ENCODE measurements around the gene ST6GAL1. TPM values are rescaled to one million over a fixed set of nuclear protein-coding genes. Genes with fewer than 3 reads are reported as not detected.

The ST6GAL1 gene
- total and polyA plus RNA-seq, 10 of the 15 experiments (the other 5 are each of a cell fraction or from before 2014, with no cell fraction given) = 74.2 to 248 (median 149) TPM

DNA sequence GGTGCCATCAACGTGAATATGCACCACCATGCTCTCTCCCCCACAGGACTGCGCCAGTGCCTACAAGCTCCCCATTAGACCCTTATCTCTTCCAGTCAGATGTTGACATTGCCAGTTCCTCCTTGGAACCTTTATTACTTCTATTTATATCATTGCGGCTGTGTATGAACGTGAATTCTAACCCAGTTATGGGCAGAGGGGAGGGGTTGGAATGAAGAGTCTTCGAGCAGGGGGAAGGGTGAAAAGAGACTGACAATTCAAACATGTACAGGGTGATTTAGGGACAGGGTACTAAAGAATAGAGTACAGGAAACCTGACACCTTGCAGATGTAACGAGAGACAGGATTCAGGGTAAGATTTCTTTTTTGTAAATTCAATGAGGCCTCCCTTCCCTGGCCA is 41.8 kb upstream of the ST6GAL1 start:
- no peak for DNase-seq (ENCODE audit: low read depth, low spot score)
- no peak overlapping the region for H2AFZ ChIP-seq (ENCODE audit: control insufficient read depth, low read depth, low read length)
- no peak for FAIRE-seq
- H3K9me3 ChIP-seq (replicated peaks; ENCODE audit: control insufficient read depth, insufficient read depth, low read length) = no peaks in the 10 kb centered on the region
- H3K4me3 ChIP-seq = no peak overlapping the region
- intact Hi-C loops (cut with micrococcal nuclease; ENCODE audit: unreplicated experiment) = no loop called here
- no peak overlapping the region for H3K9ac ChIP-seq (ENCODE audit: control insufficient read depth, insufficient read depth, low read length)
- SMC1A ChIA-PET (ENCODE audit: uncharacterized antibody, unreplicated experiment) = no interaction called here
- H3K4me2 ChIP-seq (ENCODE audit: control insufficient read depth, insufficient read depth) = no peak overlapping the region
- peaks cover 0 to 3% of the 10 kb centered on the region in 2 experiments; a peak in 3 of 4 replicates for H3K27me3 ChIP-seq (replicated peaks in 1 of 2; ENCODE audit: control insufficient read depth in 2 of 2, insufficient read depth in 2 of 2, low read length in 1 of 2)
- H3K36me3 ChIP-seq (ENCODE audit: control insufficient read depth in 2 of 2, insufficient read depth in 2 of 2, low read length in 1 of 2) = no peaks in the 10 kb centered on the region
- POLR2A ChIA-PET = no interaction called here
- CTCF ChIA-PET = no interaction called here
- in situ Hi-C loops (cut with MboI) = no loop called here
- WGBS (ENCODE audit: insufficient coverage, insufficient replicate concordance, low lambda C conversion rate, missing lambda C conversion rate) = 17% methylated on average over 6 of the region's 6 CpGs
- no peak overlapping the region for H3K27ac ChIP-seq (ENCODE audit: control insufficient read depth, insufficient read depth)
- H4K20me1 ChIP-seq (ENCODE audit: control insufficient read depth, insufficient read depth) = no peaks in the 10 kb centered on the region
- BruUV-seq (replicated peaks) = no TSS peak
- H3K79me2 ChIP-seq (ENCODE audit: control insufficient read depth, insufficient read depth, low read length) = no peaks in the 10 kb centered on the region
- RAD21 ChIA-PET (ENCODE audit: unreplicated experiment) = no interaction called here
- no peaks in the 10 kb centered on the region for H3K4me1 ChIP-seq (ENCODE audit: control insufficient read depth, insufficient read depth, low read length)
- ATAC-seq = no peak
- TF ChIP-seq IRF5 (IDR thresholded peaks at IDR 0.05; ENCODE audit: borderline replicate concordance) = no peak
- no peak for TF ChIP-seq MXI1 (IDR thresholded peaks at IDR 0.05; ENCODE audit: low read depth, low read length)
- no peak for TF ChIP-seq RCOR1 (conservative IDR thresholded peaks at IDR 0.05; ENCODE audit: low read depth, low read length)
- no peak for TF ChIP-seq ZBTB33 (IDR thresholded peaks at IDR 0.05)
- no peak for TF ChIP-seq SREBF2 (IDR thresholded peaks at IDR 0.05; ENCODE audit: low read length)
- TF ChIP-seq SRF (IDR thresholded peaks at IDR 0.05; ENCODE audit: low read depth in 2 of 2, low read length in 2 of 2) = no peak
- TF ChIP-seq YY1 (IDR thresholded peaks at IDR 0.05; ENCODE audit: low read depth, low read length) = no peak
- TF ChIP-seq PBX3 (IDR thresholded peaks at IDR 0.05; ENCODE audit: insufficient replicate concordance, low read depth, low read length) = no peak
- TF ChIP-seq SMAD1 (IDR thresholded peaks at IDR 0.05; ENCODE audit: low read depth, partially characterized antibody) = no peak
- no peak for TF ChIP-seq ZNF384 (IDR thresholded peaks at IDR 0.05; ENCODE audit: borderline replicate concordance, low read depth, low read length)
- no peak for TF ChIP-seq ZNF217 (IDR thresholded peaks at IDR 0.05)
- no peak for TF ChIP-seq ZBED1 (IDR thresholded peaks at IDR 0.05; ENCODE audit: borderline replicate concordance)
- TF ChIP-seq, protein P1, sequence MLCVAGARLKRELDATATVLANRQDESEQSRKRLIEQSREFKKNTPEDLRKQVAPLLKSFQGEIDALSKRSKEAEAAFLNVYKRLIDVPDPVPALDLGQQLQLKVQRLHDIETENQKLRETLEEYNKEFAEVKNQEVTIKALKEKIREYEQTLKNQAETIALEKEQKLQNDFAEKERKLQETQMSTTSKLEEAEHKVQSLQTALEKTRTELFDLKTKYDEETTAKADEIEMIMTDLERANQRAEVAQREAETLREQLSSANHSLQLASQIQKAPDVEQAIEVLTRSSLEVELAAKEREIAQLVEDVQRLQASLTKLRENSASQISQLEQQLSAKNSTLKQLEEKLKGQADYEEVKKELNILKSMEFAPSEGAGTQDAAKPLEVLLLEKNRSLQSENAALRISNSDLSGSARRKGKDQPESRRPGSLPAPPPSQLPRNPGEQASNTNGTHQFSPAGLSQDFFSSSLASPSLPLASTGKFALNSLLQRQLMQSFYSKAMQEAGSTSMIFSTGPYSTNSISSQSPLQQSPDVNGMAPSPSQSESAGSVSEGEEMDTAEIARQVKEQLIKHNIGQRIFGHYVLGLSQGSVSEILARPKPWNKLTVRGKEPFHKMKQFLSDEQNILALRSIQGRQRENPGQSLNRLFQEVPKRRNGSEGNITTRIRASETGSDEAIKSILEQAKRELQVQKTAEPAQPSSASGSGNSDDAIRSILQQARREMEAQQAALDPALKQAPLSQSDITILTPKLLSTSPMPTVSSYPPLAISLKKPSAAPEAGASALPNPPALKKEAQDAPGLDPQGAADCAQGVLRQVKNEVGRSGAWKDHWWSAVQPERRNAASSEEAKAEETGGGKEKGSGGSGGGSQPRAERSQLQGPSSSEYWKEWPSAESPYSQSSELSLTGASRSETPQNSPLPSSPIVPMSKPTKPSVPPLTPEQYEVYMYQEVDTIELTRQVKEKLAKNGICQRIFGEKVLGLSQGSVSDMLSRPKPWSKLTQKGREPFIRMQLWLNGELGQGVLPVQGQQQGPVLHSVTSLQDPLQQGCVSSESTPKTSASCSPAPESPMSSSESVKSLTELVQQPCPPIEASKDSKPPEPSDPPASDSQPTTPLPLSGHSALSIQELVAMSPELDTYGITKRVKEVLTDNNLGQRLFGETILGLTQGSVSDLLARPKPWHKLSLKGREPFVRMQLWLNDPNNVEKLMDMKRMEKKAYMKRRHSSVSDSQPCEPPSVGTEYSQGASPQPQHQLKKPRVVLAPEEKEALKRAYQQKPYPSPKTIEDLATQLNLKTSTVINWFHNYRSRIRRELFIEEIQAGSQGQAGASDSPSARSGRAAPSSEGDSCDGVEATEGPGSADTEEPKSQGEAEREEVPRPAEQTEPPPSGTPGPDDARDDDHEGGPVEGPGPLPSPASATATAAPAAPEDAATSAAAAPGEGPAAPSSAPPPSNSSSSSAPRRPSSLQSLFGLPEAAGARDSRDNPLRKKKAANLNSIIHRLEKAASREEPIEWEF (IDR thresholded peaks at IDR 0.05; ENCODE audit: insufficient replicate concordance, low read depth, low read length) = no peak
- TF ChIP-seq NFYA (IDR thresholded peaks at IDR 0.05; ENCODE audit: borderline replicate concordance, low read depth, low read length) = no peak
- TF ChIP-seq TBL1XR1 (IDR thresholded peaks at IDR 0.05; ENCODE audit: low read depth, low read length) = no peak
- no peak for TF ChIP-seq HCFC1 (IDR thresholded peaks at IDR 0.05; ENCODE audit: low read length)

All from GM12878 (cell line).